GM19328 (cell line): ENCODE measurements around the gene DHX16.

Experiments
- ATAC-seq: cut with Tn5 transposase; IDR thresholded peaks from one replicate; pipeline ENCODE4 v1.9.1; 2021; ENCODE audit warnings: mild to moderate bottlenecking, moderate library complexity; ENCODE audit not compliant: unreplicated experiment

DHX16 gene

DNA sequence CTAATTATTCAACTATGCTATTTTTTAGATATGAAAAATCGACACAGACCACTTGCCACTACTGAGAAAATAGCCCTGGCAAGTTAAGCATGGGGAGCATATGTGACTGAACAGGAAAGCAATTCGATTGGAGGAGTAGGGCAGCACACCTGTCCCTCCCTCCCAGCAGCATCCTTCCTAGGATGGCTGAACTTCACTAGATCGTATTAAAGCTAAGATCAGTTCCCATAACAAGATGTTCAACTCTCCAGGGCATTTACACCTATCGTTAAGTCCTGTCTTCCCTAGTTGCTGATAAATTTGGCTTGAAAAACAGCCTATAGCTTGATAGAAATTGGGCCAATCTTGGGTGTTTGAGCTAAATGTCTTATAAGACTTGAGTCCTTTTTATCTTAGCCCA, 62.7 kb downstream of the DHX16 start:
- ATAC-seq: no peak

GRCh38 chr6:30603961-30604360, 68.8 kb downstream of the DHX16 start:
- no peak for ATAC-seq
